ENCODE results near the gene SATB1.

SATB1 gene

DNA sequence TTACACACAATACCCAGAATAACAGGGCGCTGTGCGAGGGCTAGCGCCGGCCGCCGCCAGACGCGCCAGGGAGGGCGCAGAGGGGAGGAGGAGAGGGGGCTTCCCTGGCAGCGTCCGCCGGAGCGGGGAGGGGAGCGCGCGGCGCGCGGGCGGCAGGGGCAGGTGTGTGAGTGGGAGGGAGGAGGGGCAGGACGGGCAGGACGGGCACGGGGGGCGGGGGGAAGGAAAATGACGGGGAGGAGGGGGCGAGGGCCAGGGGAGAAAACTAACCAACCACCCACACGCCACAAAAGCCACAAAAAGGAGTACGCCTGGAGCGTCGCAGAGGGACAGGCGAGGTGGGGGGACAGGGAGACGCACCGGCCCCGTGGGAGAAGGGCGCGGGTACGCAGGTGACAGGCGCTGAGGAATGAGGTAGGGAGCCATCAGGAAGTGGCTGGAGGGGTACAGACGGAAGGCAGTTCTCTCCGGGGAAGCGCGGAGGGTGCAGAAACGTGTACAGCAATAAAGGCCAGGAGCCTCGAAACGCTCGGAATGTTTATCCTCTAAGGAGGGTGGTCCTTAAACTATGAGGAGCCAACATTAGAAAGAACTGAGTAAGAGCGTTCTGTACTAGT is 610 bp upstream of the SATB1 start:
- Histone ChIP-seq H3K9me3 (ENCODE audit: low read depth, low read length) (no peaks in the 10 kb centered on the region), H3K27ac (no peak overlapping the region), H3K4me3 (peak overlapping the region; percentile 81), H3K36me3 (ENCODE audit: insufficient read depth, low read length) (no peaks in the 10 kb centered on the region), H3K9ac (ENCODE audit: insufficient read length) (no peak overlapping the region)
- TF ChIP-seq FOXP2 (optimal IDR thresholded peaks at IDR 0.05; ENCODE audit: control extremely low read depth, extremely low read length, insufficient read depth) (no peak), POLR2AphosphoS5 (IDR thresholded peaks at IDR 0.05; ENCODE audit: borderline replicate concordance, low read depth, low read length) (no peak), EZH2 (IDR thresholded peaks at IDR 0.05) (no peak)
- DNase-seq (ENCODE audit: low read depth, low spot score): no peak

DNA sequence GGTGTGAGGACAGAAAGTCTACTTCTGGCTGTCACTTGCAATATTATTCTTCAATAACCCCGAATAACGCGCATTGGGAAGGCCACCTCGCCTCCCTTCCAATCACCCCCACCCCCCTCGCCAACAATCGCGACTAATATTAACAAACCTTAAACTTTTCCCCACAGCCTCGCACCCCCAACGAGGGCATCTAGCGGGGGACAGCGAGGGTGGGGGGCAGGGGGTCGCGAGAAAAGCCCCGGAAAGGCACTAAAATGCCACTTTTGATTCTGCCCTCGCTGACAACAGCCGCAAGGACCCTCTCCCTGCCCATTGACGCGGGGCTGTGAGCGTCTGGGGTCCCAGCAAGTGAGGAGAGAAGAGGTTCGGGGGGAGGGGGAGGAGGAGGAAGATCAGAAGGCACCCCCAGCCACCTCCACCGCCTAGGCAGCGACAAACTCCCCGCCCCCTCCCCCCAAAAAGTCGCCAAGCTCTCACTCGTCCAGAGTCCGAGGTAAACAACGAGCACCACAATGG is 868 bp downstream of the SATB1 start:
- TF ChIP-seq FOXP2 (optimal IDR thresholded peaks at IDR 0.05; ENCODE audit: control extremely low read depth, extremely low read length, insufficient read depth) (no peak), EZH2 (IDR thresholded peaks at IDR 0.05) (no peak), POLR2AphosphoS5 (IDR thresholded peaks at IDR 0.05; ENCODE audit: borderline replicate concordance, low read depth, low read length) (no peak)

DNA sequence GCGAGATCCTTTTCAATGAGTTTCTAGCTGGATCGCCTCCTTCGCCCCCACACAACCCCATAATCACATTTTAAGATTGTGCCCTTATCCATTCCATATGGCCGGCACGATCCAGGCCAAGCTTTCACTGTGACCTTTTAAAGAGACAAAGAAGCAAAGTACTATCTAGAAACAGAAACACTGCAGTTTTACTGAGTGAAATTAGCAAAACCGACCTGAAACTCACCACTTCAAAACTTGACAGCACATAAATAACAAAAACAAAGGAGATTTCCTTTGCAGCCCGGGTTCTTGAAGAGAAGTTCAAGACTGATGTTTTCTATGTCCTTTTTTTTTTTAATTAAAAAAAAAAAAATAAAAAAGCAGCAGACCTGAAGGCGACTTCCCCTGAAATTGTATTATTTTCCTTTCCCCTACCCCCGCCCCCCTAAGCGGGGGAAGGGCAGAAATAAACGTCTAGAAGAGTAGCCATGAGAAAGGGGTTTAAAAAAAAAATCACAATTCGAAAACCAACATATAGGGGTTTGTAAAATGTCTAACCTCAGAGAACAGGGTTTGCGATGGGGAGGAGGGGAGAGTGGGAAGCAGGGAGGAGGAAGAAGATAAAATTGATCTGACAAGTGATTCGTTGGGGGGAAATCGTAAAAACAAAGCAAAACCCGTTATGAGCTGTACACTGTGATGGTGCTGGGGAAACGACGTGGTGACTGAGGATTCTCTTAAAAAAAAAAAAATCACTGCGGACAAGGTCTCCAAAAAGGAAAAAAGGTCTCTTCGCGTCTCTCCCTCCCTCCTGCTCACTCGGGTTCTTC is 1.5 kb downstream of the SATB1 start:
- H3K27ac ChIP-seq: peak overlapping the region; percentile 89
- H3K36me3 ChIP-seq (ENCODE audit: insufficient read depth, low read length): no peaks in the 10 kb centered on the region
- no peak for TF ChIP-seq POLR2AphosphoS5 (IDR thresholded peaks at IDR 0.05; ENCODE audit: borderline replicate concordance, low read depth, low read length)
- no peak for TF ChIP-seq EZH2 (IDR thresholded peaks at IDR 0.05)
- no peak for TF ChIP-seq FOXP2 (optimal IDR thresholded peaks at IDR 0.05; ENCODE audit: control extremely low read depth, extremely low read length, insufficient read depth)
- H3K9me3 ChIP-seq (ENCODE audit: low read depth, low read length): no peaks in the 10 kb centered on the region
- no peak for DNase-seq (ENCODE audit: low read depth, low spot score)
- H3K9ac ChIP-seq (ENCODE audit: insufficient read length): peak overlapping the region; percentile 67
- H3K4me3 ChIP-seq: peak overlapping the region; percentile 81

More for the DNA sequence above, 868 bp downstream of the SATB1 start:
- peak overlapping the region; percentile 67 for H3K9ac ChIP-seq (ENCODE audit: insufficient read length)
- peak overlapping the region; percentile 81 for H3K4me3 ChIP-seq
- no peaks in the 10 kb centered on the region for H3K9me3 ChIP-seq (ENCODE audit: low read depth, low read length)
- no peaks in the 10 kb centered on the region for H3K36me3 ChIP-seq (ENCODE audit: insufficient read depth, low read length)
- no peak overlapping the region for H3K27ac ChIP-seq
- no peak for DNase-seq (ENCODE audit: low read depth, low spot score)

GRCh38 chr3:18422972-18423371 is 2.2 kb downstream of the SATB1 start:
- no peaks in the 10 kb centered on the region for H3K9me3 ChIP-seq (ENCODE audit: low read depth, low read length)
- TF ChIP-seq EZH2 (IDR thresholded peaks at IDR 0.05) (no peak), POLR2AphosphoS5 (IDR thresholded peaks at IDR 0.05; ENCODE audit: borderline replicate concordance, low read depth, low read length) (no peak), FOXP2 (optimal IDR thresholded peaks at IDR 0.05; ENCODE audit: control extremely low read depth, extremely low read length, insufficient read depth) (no peak)
- H3K9ac ChIP-seq (ENCODE audit: insufficient read length): peak overlapping the region; percentile 37
- H3K4me3 ChIP-seq: peak overlapping the region; percentile 81
- H3K27ac ChIP-seq: peak overlapping the region; percentile 89
- DNase-seq (ENCODE audit: low read depth, low spot score): no peak
- no peaks in the 10 kb centered on the region for H3K36me3 ChIP-seq (ENCODE audit: insufficient read depth, low read length)

DNA sequence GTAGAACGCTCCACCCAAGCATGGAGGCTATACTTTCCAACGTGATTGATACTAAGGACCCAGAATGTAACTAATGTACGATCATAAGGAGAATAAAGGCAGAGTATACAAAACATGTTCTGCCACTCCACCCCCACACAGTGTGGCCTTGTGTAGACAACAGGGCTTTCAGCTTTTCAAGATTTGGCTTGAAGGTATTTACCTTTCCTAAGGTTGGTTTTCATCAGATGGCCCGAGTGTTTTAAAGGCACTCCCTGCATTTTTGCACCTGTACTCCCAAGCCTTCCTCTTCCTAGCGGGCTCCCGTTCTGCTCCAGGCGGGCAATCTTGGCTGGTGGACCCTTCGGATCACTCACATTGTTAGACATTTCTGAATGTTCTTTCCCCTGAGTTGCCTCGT is 4.6 kb downstream of the SATB1 start:
- no peak for DNase-seq (ENCODE audit: low read depth, low spot score)
- no peak for TF ChIP-seq FOXP2 (optimal IDR thresholded peaks at IDR 0.05; ENCODE audit: control extremely low read depth, extremely low read length, insufficient read depth)
- no peak for TF ChIP-seq EZH2 (IDR thresholded peaks at IDR 0.05)
- TF ChIP-seq POLR2AphosphoS5 (IDR thresholded peaks at IDR 0.05; ENCODE audit: borderline replicate concordance, low read depth, low read length): no peak

DNA sequence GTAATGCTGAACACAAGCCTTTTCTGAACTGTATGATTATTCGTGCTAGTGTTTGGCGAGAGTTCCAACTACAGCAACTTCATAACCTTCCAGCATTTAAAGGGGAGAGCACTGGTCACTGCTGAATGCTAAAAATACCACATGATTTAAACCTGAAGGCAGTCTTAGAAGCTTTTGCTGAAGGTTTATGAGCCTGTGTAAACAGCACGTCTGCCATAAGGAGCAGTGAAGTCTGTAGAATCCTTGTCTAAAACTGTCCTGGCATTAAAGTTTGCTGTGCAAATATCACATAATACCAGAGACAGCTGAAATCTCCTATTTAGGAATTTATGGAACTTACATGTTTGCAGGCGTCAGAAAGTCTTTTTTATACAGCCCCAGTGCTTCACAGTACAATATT is 5.9 kb downstream of the SATB1 start:
- Histone ChIP-seq H3K9me3 (ENCODE audit: low read depth, low read length) (no peaks in the 10 kb centered on the region), H3K9ac (ENCODE audit: insufficient read length) (peak overlapping the region; percentile 37), H3K27ac (peak overlapping the region; percentile 89), H3K36me3 (ENCODE audit: insufficient read depth, low read length) (no peaks in the 10 kb centered on the region; the same call in 1 of the 2 replicates), H3K4me3 (peak overlapping the region; percentile 70)
- TF ChIP-seq POLR2AphosphoS5 (IDR thresholded peaks at IDR 0.05; ENCODE audit: borderline replicate concordance, low read depth, low read length) (no peak), FOXP2 (optimal IDR thresholded peaks at IDR 0.05; ENCODE audit: control extremely low read depth, extremely low read length, insufficient read depth) (no peak), EZH2 (IDR thresholded peaks at IDR 0.05) (no peak)
- DNase-seq (ENCODE audit: low read depth, low spot score): no peak

More for the DNA sequence above, 4.6 kb downstream of the SATB1 start:
- Histone ChIP-seq H3K27ac (peak overlapping the region; percentile 89), H3K9me3 (ENCODE audit: low read depth, low read length) (no peaks in the 10 kb centered on the region), H3K4me3 (no peak overlapping the region), H3K36me3 (ENCODE audit: insufficient read depth, low read length) (no peaks in the 10 kb centered on the region), H3K9ac (ENCODE audit: insufficient read length) (no peak overlapping the region)

- Histone ChIP-seq H3K9ac (ENCODE audit: insufficient read length) (peak overlapping the region; percentile 37), H3K27ac (peak overlapping the region; percentile 89), H3K4me3 (peak overlapping the region; percentile 70; the same call in 1 of the 2 replicates), H3K36me3 (ENCODE audit: insufficient read depth, low read length) (no peaks in the 10 kb centered on the region; the same call in 1 of the 2 replicates), H3K9me3 (ENCODE audit: low read depth, low read length) (no peaks in the 10 kb centered on the region)
- DNase-seq (ENCODE audit: low read depth, low spot score): no peak
- TF ChIP-seq POLR2AphosphoS5 (IDR thresholded peaks at IDR 0.05; ENCODE audit: borderline replicate concordance, low read depth, low read length) (no peak), FOXP2 (optimal IDR thresholded peaks at IDR 0.05; ENCODE audit: control extremely low read depth, extremely low read length, insufficient read depth) (no peak), EZH2 (IDR thresholded peaks at IDR 0.05) (no peak)
Measured at GRCh38 chr3:18417904-18418572, 7.1 kb downstream of the SATB1 start.

GRCh38 chr3:18416332-18416731 is 8.8 kb downstream of the SATB1 start:
- H3K9me3 ChIP-seq (ENCODE audit: low read depth, low read length): no peaks in the 10 kb centered on the region
- 0 out of 2 replicates have a peak overlapping the region, but pooled peaks have one; percentile 13 for H3K27ac ChIP-seq
- DNase-seq (ENCODE audit: low read depth, low spot score): no peak
- H3K36me3 ChIP-seq (ENCODE audit: insufficient read depth, low read length): no peaks in the 10 kb centered on the region; the same call in 1 of the 2 replicates
- H3K9ac ChIP-seq (ENCODE audit: insufficient read length): no peak overlapping the region
- TF ChIP-seq EZH2 (IDR thresholded peaks at IDR 0.05): no peak
- no peak for TF ChIP-seq FOXP2 (optimal IDR thresholded peaks at IDR 0.05; ENCODE audit: control extremely low read depth, extremely low read length, insufficient read depth)
- no peak for TF ChIP-seq POLR2AphosphoS5 (IDR thresholded peaks at IDR 0.05; ENCODE audit: borderline replicate concordance, low read depth, low read length)
- H3K4me3 ChIP-seq: no peak overlapping the region
